Panc1 (cell line): ENCODE results near the gene RNF34. TPM values are rescaled to one million over a fixed set of nuclear protein-coding genes. Genes with fewer than 3 reads are reported as not detected.

ENCODE experiments used
- ATAC-seq: fragments of 200-7000 bp; cut with Tn5 transposase; 2 replicates; pipeline ENCODE4 v1.9.1; 2020; ENCODE audit warnings: mild to moderate bottlenecking, moderate library complexity
- BruUV-seq: library from RNA; stranded (reverse); fragments of 400-500 nt; replicated peaks from 2 replicates; lab custom pipeline; 2021; lab: Mats Ljungman, UMichigan
- CTCF ChIA-PET: fragments of 300-600 bp; sonication (Branson Sonifier 250); formaldehyde crosslinking; loops from one replicate; lab custom pipeline; 2022; ENCODE audit warnings: antibody characterized with exemption; lab: Charles Lee
- POLR2A ChIA-PET: fragments of 300-600 bp; sonication (Branson Sonifier 250); formaldehyde crosslinking; loops from one replicate; lab custom pipeline; 2022; ENCODE audit warnings: antibody characterized with exemption; lab: Charles Lee
- DNase-seq: peaks from one replicate; pipeline ENCODE4 v3.0.0-alpha.2; 2010; ENCODE audit warnings: low read depth, low spot score
- H3K27ac ChIP-seq: 2 replicates; pipeline ENCODE4 v1.5.1; 2011; ENCODE audit warnings: mild to moderate bottlenecking, low read length, inconsistent platforms
- H3K27me3 ChIP-seq: fragments of 200-500 bp; sonication (Bioruptor generic); 2 replicates; pipeline ENCODE4 v1.6.0; 2014; ENCODE audit warnings: low read length, inconsistent platforms; ENCODE audit not compliant: control insufficient read depth, insufficient read depth
- H3K36me3 ChIP-seq: fragments of 200-500 bp; sonication (Bioruptor generic); 2 replicates; pipeline ENCODE4 v1.5.1; 2014; ENCODE audit warnings: inconsistent platforms, mild to moderate bottlenecking, low read length, moderate library complexity; ENCODE audit not compliant: control insufficient read depth, insufficient read depth
- H3K4me1 ChIP-seq: 2 replicates; pipeline ENCODE4 v1.5.1; 2011; ENCODE audit warnings: inconsistent platforms, mild to moderate bottlenecking, low read length, moderate library complexity; ENCODE audit not compliant: control insufficient read depth, insufficient read depth
- H3K4me3 ChIP-seq, 2 experiments: 2 replicates each; pipeline ENCODE4 v1.5.1; 2011 to 2012; ENCODE audit warnings: low read depth in 2 of 2, low read length in 2 of 2, mild to moderate bottlenecking in 2 of 2, inconsistent platforms in 1 of 2, moderate library complexity in 1 of 2
- H3K9me3 ChIP-seq: fragments of 200-500 bp; sonication (Bioruptor generic); 2 replicates; pipeline ENCODE4 v1.5.1; 2014; ENCODE audit warnings: low read depth, mild to moderate bottlenecking, inconsistent platforms, low read length, moderate library complexity; ENCODE audit not compliant: control insufficient read depth, insufficient read depth
- CTCF ChIP-seq: fragments of 450-650 bp; IDR thresholded peaks from 2 replicates; pipeline ENCODE4 v1.5.1; 2017; ENCODE audit warnings: mild to moderate bottlenecking
- POLR2AphosphoS5 ChIP-seq: IDR thresholded peaks from 2 replicates; pipeline ENCODE4 v1.6.1; 2012; ENCODE audit warnings: mild to moderate bottlenecking, low read depth, low read length, moderate library complexity
- REST ChIP-seq, 2 experiments: IDR thresholded peaks; 2 replicates each; pipeline ENCODE4 v1.6.1; 2011 to 2012; ENCODE audit warnings: low read depth in 2 of 2, control low read depth in 1 of 2, low read length in 1 of 2, mild to moderate bottlenecking in 1 of 2, moderate library complexity in 1 of 2; ENCODE audit not compliant: insufficient read depth in 1 of 2
- SIN3A ChIP-seq: IDR thresholded peaks from 2 replicates; pipeline ENCODE4 v1.6.1; 2012; ENCODE audit warnings: low read depth, mild to moderate bottlenecking, low read length, moderate library complexity, borderline replicate concordance; ENCODE audit not compliant: insufficient read depth
- TCF7L2 ChIP-seq: IDR thresholded peaks from 2 replicates; pipeline ENCODE4 v1.6.1; 2011; ENCODE audit warnings: mild to moderate bottlenecking, low read depth, low read length, inconsistent platforms
- in situ Hi-C: cut with HindIII; loops from 2 replicates; pipeline ENCODE4 v1.10.0; 2016; ENCODE audit warnings: low sequenced_read_pairs, low pct_unique_long_range_greater_than_20kb
- intact Hi-C: fragments of 100-400 bp; cut with micrococcal nuclease; formaldehyde crosslinking; loops from one replicate; pipeline ENCODE4 v1.10.0; 2022; ENCODE audit not compliant: unreplicated experiment
- total RNA-seq: library from RNA; stranded (reverse); gene quantifications from one replicate; pipeline ENCODE4 v1.2.1, GENCODE V29; 2021; ENCODE audit not compliant: unreplicated experiment

Gene RNF34
- total RNA-seq, 1 experiment from 2014 or later = 52.4 TPM

DNA sequence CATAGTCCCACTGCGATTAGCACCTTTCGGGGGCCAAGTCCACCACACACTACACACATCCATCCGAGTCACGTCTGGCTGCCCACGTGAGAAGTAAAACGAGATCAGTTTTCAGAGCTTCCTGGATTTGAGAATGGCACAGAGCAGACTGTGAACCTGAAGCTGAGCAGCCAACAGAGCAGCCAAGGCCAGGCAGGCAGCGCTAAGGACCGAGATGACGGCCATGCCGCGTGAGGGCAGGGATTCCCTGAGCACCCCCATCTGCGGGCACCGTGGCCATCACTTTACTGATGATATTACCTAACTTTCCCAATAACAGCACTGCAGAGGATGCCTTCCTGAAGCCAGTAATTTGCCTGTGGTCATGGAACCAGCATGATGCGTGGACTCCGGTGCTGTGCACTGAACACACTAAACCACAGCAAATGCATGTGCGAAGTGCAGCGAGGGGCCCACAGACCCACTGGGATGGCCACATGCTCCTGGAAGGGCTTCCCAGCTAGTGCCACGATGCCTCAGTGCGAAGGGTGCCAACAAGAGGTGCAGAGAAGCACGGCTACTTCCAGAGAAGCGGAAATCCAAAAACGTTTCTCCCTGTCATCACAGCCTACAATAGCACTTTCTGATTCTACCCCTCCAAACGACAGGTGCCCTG, 56.0 kb downstream of the RNF34 start:
- no peak overlapping the region for H3K4me3 ChIP-seq
- ChIA-PET POLR2A (no interaction called here), CTCF (no interaction called here)
- H3K9me3 ChIP-seq = no peaks in the 10 kb centered on the region
- no peak overlapping the region for H3K27ac ChIP-seq
- intact Hi-C loops = no loop called here
- no peaks in the 10 kb centered on the region for H3K27me3 ChIP-seq
- TF ChIP-seq SIN3A (no peak), CTCF (no peak), TCF7L2 (no peak), POLR2AphosphoS5 (no peak), REST (IDR thresholded peaks at IDR 0.05; ENCODE audit: insufficient read depth in 1 of 2, low read depth in 2 of 2, low read length in 1 of 2) (no peak)
- no peaks in the 10 kb centered on the region for H3K36me3 ChIP-seq
- DNase-seq (no peak), ATAC-seq (no peak)
- in situ Hi-C loops = no loop called here
- BruUV-seq = no TSS peak
- no peaks in the 10 kb centered on the region for H3K4me1 ChIP-seq

- intact Hi-C loops = no loop called here
- Histone ChIP-seq H3K27me3 (no peaks in the 10 kb centered on the region), H3K4me1 (no peaks in the 10 kb centered on the region), H3K27ac (no peak overlapping the region), H3K4me3 (no peak overlapping the region), H3K36me3 (no peaks in the 10 kb centered on the region), H3K9me3 (no peaks in the 10 kb centered on the region)
- no peak for ATAC-seq
- no TSS peak for BruUV-seq
- ChIA-PET POLR2A (no interaction called here), CTCF (no interaction called here)
- no peak for DNase-seq
- in situ Hi-C loops = no loop called here
- TF ChIP-seq REST (IDR thresholded peaks at IDR 0.05; ENCODE audit: insufficient read depth in 1 of 2, low read depth in 2 of 2, low read length in 1 of 2) = no peak
- TF ChIP-seq CTCF = no peak
- no peak for TF ChIP-seq TCF7L2
- no peak for TF ChIP-seq SIN3A
- no peak for TF ChIP-seq POLR2AphosphoS5
Observed at GRCh38 chr12:121456551-121456950, 56.6 kb downstream of the RNF34 start.
